Endothelial cell of umbilical vein (primary cell): ENCODE data around the gene AMBP. TPM values are rescaled to one million over a fixed set of nuclear protein-coding genes. Genes with fewer than 3 reads are reported as not detected.

Experiments
- BruUV-seq: library from RNA; stranded (reverse); fragments of 400-500 nt; replicated peaks from 2 replicates; lab custom pipeline; 2021; lab: Mats Ljungman, UMichigan
- CTCF ChIA-PET: fragments of 300-600, 350-600 bp; sonication (Branson Sonifier 250); formaldehyde crosslinking; loops from one replicate; lab custom pipeline; 2021; ENCODE audit warnings: antibody characterized with exemption, inconsistent platforms; lab: Charles Lee
- POLR2A ChIA-PET: fragments of 300-600, 350-600 bp; sonication (Branson Sonifier 250); formaldehyde crosslinking; loops from one replicate; lab custom pipeline; 2021; ENCODE audit warnings: antibody characterized with exemption, inconsistent platforms; lab: Charles Lee
- DNase-seq: peaks from one replicate; pipeline ENCODE4 v3.0.0-alpha.2; 2011; ENCODE audit warnings: low read depth, low spot score
- FAIRE-seq: peaks from 2 replicates; lab custom pipeline; 2011; peaks lifted over from hg19 to GRCh38; lab: Jason Lieb, UNC
- H2AFZ ChIP-seq: 2 replicates; pipeline ENCODE4 v1.6.0; 2012; ENCODE audit warnings: low read depth, low read length, control low read depth, inconsistent platforms
- H3K27ac ChIP-seq: 2 replicates; pipeline ENCODE4 v1.5.1; 2011; ENCODE audit warnings: low read depth, mild to moderate bottlenecking, control low read depth, low read length, moderate library complexity; ENCODE audit not compliant: insufficient read depth
- H3K27me3 ChIP-seq, 2 experiments: 2 replicates each; pipeline versions ENCODE4 v1.6.0 to v1.6.1; 2011; ENCODE audit warnings: low read length in 2 of 2, mixed read lengths in 1 of 2; ENCODE audit not compliant: control insufficient read depth in 2 of 2, insufficient read depth in 2 of 2
- H3K36me3 ChIP-seq, 2 experiments: 2 replicates in 1 of 2; 3 replicates in 1 of 2; pipeline ENCODE4 v1.5.1; 2011; ENCODE audit warnings: low read length in 2 of 2, mild to moderate bottlenecking in 1 of 2, moderate library complexity in 1 of 2; ENCODE audit not compliant: control insufficient read depth in 2 of 2, insufficient read depth in 2 of 2; ENCODE audit errors: extremely low read depth in 1 of 2
- H3K4me1 ChIP-seq: 3 replicates; pipeline ENCODE4 v1.5.1; 2011; ENCODE audit warnings: mild to moderate bottlenecking, low read length; ENCODE audit not compliant: control insufficient read depth, insufficient read depth; ENCODE audit errors: extremely low read depth
- H3K4me2 ChIP-seq: 2 replicates; pipeline ENCODE4 v1.6.1; 2011; ENCODE audit warnings: low read length, control low read depth, mixed read lengths; ENCODE audit not compliant: insufficient read depth
- H3K4me3 ChIP-seq, 3 experiments: fragments of 200-600 bp in 1 of 3; sonication (generic), shearing (Covaris generic) in 1 of 3; replicated peaks in 1 of 3; 2 replicates each; pipeline ENCODE4 v1.5.1; 2011 to 2016; ENCODE audit warnings: control low read depth in 3 of 3, low read length in 3 of 3, mild to moderate bottlenecking in 2 of 3, inconsistent platforms in 1 of 3, low read depth in 1 of 3, moderate library complexity in 1 of 3; ENCODE audit not compliant: insufficient read depth in 1 of 3
- H3K79me2 ChIP-seq: 2 replicates; pipeline ENCODE4 v1.6.0; 2012; ENCODE audit warnings: low read length, inconsistent platforms; ENCODE audit not compliant: control insufficient read depth, insufficient read depth
- H3K9ac ChIP-seq: replicated peaks from 2 replicates; pipeline ENCODE3; 2011; ENCODE audit warnings: low read length, control low read depth; ENCODE audit not compliant: insufficient read depth; ENCODE audit errors: extremely low read depth
- H3K9me1 ChIP-seq: replicated peaks from 3 replicates; pipeline ENCODE4 v1.6.0; 2011; ENCODE audit warnings: mild to moderate bottlenecking, low read length; ENCODE audit not compliant: control insufficient read depth, insufficient read depth; ENCODE audit errors: extremely low read depth
- H3K9me3 ChIP-seq: replicated peaks from 2 replicates; pipeline ENCODE4 v1.5.1; 2012; ENCODE audit warnings: low read length, inconsistent platforms; ENCODE audit not compliant: control insufficient read depth, insufficient read depth
- H4K20me1 ChIP-seq: replicated peaks from 2 replicates; pipeline ENCODE3; 2011; ENCODE audit warnings: mild to moderate bottlenecking, low read length; ENCODE audit not compliant: control insufficient read depth, insufficient read depth; ENCODE audit errors: extremely low read depth
- FOS ChIP-seq: IDR thresholded peaks from 2 replicates; pipeline ENCODE4 v1.6.1; 2011; ENCODE audit warnings: mild to moderate bottlenecking, low read length, moderate library complexity, borderline replicate concordance; ENCODE audit not compliant: insufficient read depth
- GATA2 ChIP-seq: IDR thresholded peaks from 2 replicates; pipeline ENCODE4 v1.7.0; 2011; ENCODE audit warnings: low read depth, mild to moderate bottlenecking, moderate library complexity, mixed read lengths, low read length; ENCODE audit not compliant: insufficient read length, insufficient read depth
- JUN ChIP-seq: IDR thresholded peaks from 2 replicates; pipeline ENCODE4 v1.6.1; 2011; ENCODE audit warnings: borderline replicate concordance, low read depth; ENCODE audit not compliant: insufficient read length, insufficient read depth
- MYC ChIP-seq: IDR thresholded peaks from one replicate; pipeline ENCODE4 v1.6.1; 2011; ENCODE audit warnings: mild to moderate bottlenecking, low read depth, low read length
- POLR2A ChIP-seq: IDR thresholded peaks from 2 replicates; pipeline ENCODE4 v1.6.1; 2012; ENCODE audit warnings: low read depth, mild to moderate bottlenecking, control low read depth, low read length
- POLR2AphosphoS5 ChIP-seq: IDR thresholded peaks from 2 replicates; pipeline ENCODE4 v1.6.1; 2012; ENCODE audit warnings: low read depth, mild to moderate bottlenecking, control low read depth, low read length, moderate library complexity; ENCODE audit not compliant: insufficient read depth
- dilution Hi-C: fragments of 300-500 bp; cut with MboI; formaldehyde crosslinking; loops from one replicate; pipeline ENCODE4 v1.15.0; 2019; ENCODE audit warnings: low sequenced_read_pairs; ENCODE audit not compliant: extremely low pct_ligation_motif_present
- intact Hi-C: fragments of 100-400 bp; cut with micrococcal nuclease; formaldehyde crosslinking; loops from one replicate; pipeline ENCODE4 v1.10.0; 2022
- polyA plus RNA-seq, 4 experiments: library from polyadenylated mRNA; depleted of rRNA in 3 of 4; stranded (reverse) in 3 of 4; unstranded in 1 of 4; fragments of >200 nt; gene quantifications; 2 replicates each; pipeline versions ENCODE4 v1.2.1 to v1.2.3, GENCODE V29; 2011 to 2012; ENCODE audit warnings: missing spikeins in 1 of 4
- total RNA-seq: library from RNA; stranded (reverse); gene quantifications from 2 replicates; pipeline ENCODE4 v1.2.3, GENCODE V29; 2021
- TF ChIP-seq, protein P1 (sequence below): IDR thresholded peaks from 2 replicates; pipeline ENCODE4 v1.6.1; 2011; ENCODE audit not compliant: insufficient read depth, insufficient read length
- TF ChIP-seq, protein P2 (sequence below), 2 donors: IDR thresholded peaks; 1 replicate in 1 of 2; 2 replicates in 1 of 2; pipeline ENCODE4 v1.5.1; 2011; ENCODE audit warnings: low read length in 2 of 2, mild to moderate bottlenecking in 2 of 2, moderate library complexity in 2 of 2, control low read depth in 1 of 2, inconsistent platforms in 1 of 2, low read depth in 1 of 2; ENCODE audit not compliant: insufficient read depth in 1 of 2; ENCODE audit errors: extremely low read depth in 1 of 2

Gene AMBP
- total and polyA plus RNA-seq, 2 donors (not counting 3 experiments of a cell fraction or from before 2014, with no cell fraction given) = not detected

- no TSS peak for BruUV-seq
- Histone ChIP-seq H2AFZ (no peak overlapping the region), H3K4me1 (no peaks in the 10 kb centered on the region), H3K9me3 (no peaks in the 10 kb centered on the region), H3K4me2 (no peak overlapping the region), H3K27me3 (no peaks in the 10 kb centered on the region), H3K79me2 (no peaks in the 10 kb centered on the region), H3K9ac (no peak overlapping the region), H3K36me3 (peaks cover 3 to 17% of the 10 kb centered on the region in 2 experiments), H3K9me1 (no peaks in the 10 kb centered on the region), H3K27ac (no peak overlapping the region), H4K20me1 (no peaks in the 10 kb centered on the region), H3K4me3 (no peak overlapping the region)
- no peak for TF ChIP-seq GATA2
- TF ChIP-seq, protein P1, sequence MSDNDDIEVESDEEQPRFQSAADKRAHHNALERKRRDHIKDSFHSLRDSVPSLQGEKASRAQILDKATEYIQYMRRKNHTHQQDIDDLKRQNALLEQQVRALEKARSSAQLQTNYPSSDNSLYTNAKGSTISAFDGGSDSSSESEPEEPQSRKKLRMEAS = no peak
- no peak for TF ChIP-seq POLR2A
- TF ChIP-seq MYC = no peak
- TF ChIP-seq, protein P2, sequence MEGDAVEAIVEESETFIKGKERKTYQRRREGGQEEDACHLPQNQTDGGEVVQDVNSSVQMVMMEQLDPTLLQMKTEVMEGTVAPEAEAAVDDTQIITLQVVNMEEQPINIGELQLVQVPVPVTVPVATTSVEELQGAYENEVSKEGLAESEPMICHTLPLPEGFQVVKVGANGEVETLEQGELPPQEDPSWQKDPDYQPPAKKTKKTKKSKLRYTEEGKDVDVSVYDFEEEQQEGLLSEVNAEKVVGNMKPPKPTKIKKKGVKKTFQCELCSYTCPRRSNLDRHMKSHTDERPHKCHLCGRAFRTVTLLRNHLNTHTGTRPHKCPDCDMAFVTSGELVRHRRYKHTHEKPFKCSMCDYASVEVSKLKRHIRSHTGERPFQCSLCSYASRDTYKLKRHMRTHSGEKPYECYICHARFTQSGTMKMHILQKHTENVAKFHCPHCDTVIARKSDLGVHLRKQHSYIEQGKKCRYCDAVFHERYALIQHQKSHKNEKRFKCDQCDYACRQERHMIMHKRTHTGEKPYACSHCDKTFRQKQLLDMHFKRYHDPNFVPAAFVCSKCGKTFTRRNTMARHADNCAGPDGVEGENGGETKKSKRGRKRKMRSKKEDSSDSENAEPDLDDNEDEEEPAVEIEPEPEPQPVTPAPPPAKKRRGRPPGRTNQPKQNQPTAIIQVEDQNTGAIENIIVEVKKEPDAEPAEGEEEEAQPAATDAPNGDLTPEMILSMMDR (IDR thresholded peaks at IDR 0.05; ENCODE audit: extremely low read depth in 1 of 2, insufficient read depth in 1 of 2, low read depth in 1 of 2, low read length in 2 of 2) = no peak
- no peak for TF ChIP-seq POLR2AphosphoS5
- TF ChIP-seq JUN = no peak
- TF ChIP-seq FOS = no peak
- FAIRE-seq = no peak
- ChIA-PET CTCF (interaction anchor here (0.8 to 1.1 kb wide), 4 partner anchors 9 to 319 kb away, joined by 3 to 5 read pairs (median 3); no protein-coding TSS in a partner anchor), POLR2A (no interaction called here)
- dilution Hi-C loops = no loop called here
- intact Hi-C loops = no loop called here
- no peak for DNase-seq
These were observed 21.6 kb downstream of the AMBP start for GRCh38 chr9:114056527-114056926.
